GM12878 (cell line): ENCODE measurements around the gene ZPR1. TPM values are rescaled to one million over a fixed set of nuclear protein-coding genes. Genes with fewer than 3 reads are reported as not detected.

Experiments used
- ATAC-seq: fragments of 200-7000 bp; cut with Tn5 transposase; 3 replicates; pipeline ENCODE4 v1.9.1; 2020; ENCODE audit warnings: mild to moderate bottlenecking, moderate library complexity
- BruUV-seq: library from RNA; stranded (reverse); fragments of 400-500 nt; replicated peaks from 2 replicates; lab custom pipeline; 2021; lab: Mats Ljungman, UMichigan
- CTCF ChIA-PET: fragments of 300-600 bp; sonication (Branson Sonifier 250); formaldehyde crosslinking; extraction: SDS; loops from one replicate; lab custom pipeline; 2021; ENCODE audit warnings: inconsistent platforms; lab: Yijun Ruan, JAX
- POLR2A ChIA-PET: fragments of 350-600 bp; formaldehyde crosslinking; extraction: SDS; loops from one replicate; lab custom pipeline; 2021; ENCODE audit warnings: inconsistent platforms; lab: Charles Lee
- RAD21 ChIA-PET: fragments of 300-600 bp; sonication (Branson Sonifier 250); formaldehyde crosslinking; loops from one replicate; lab custom pipeline; 2023; ENCODE audit warnings: antibody characterized with exemption; ENCODE audit not compliant: unreplicated experiment; lab: Charles Lee
- SMC1A ChIA-PET: fragments of 300-600 bp; sonication (Branson Sonifier 250); formaldehyde crosslinking; loops from one replicate; lab custom pipeline; 2023; ENCODE audit not compliant: unreplicated experiment, uncharacterized antibody; lab: Charles Lee
- DNase-seq: peaks from one replicate; pipeline ENCODE4 v3.0.0-alpha.2; 2011; ENCODE audit warnings: low read depth, low spot score
- FAIRE-seq: peaks from 3 replicates; lab custom pipeline; 2011; peaks lifted over from hg19 to GRCh38; lab: Jason Lieb, UNC
- H2AFZ ChIP-seq: 2 replicates; pipeline ENCODE4 v1.6.0; 2011; ENCODE audit warnings: low read depth, low read length, control low read depth; ENCODE audit not compliant: control insufficient read depth
- H3K27ac ChIP-seq: 2 replicates; pipeline ENCODE4 v1.5.1; 2011; ENCODE audit warnings: control low read depth; ENCODE audit not compliant: control insufficient read depth, insufficient read depth
- H3K27me3 ChIP-seq, 2 experiments: replicated peaks in 1 of 2; 2 replicates each; pipeline versions ENCODE4 v1.6.0 to v1.6.1; 2011; ENCODE audit warnings: low read length in 1 of 2; ENCODE audit not compliant: control insufficient read depth in 2 of 2, insufficient read depth in 2 of 2
- H3K36me3 ChIP-seq, 2 experiments: 2 replicates each; pipeline ENCODE4 v1.5.1; 2011; ENCODE audit warnings: low read length in 1 of 2; ENCODE audit not compliant: control insufficient read depth in 2 of 2, insufficient read depth in 2 of 2
- H3K4me1 ChIP-seq: 2 replicates; pipeline ENCODE4 v1.6.1; 2011; ENCODE audit warnings: mild to moderate bottlenecking, low read length, moderate library complexity, mixed read lengths; ENCODE audit not compliant: control insufficient read depth, insufficient read depth
- H3K4me2 ChIP-seq: 2 replicates; pipeline ENCODE4 v1.6.0; 2011; ENCODE audit warnings: control low read depth; ENCODE audit not compliant: control insufficient read depth, insufficient read depth
- H3K4me3 ChIP-seq: fragments of 200-600 bp; sonication (generic); 2 replicates; pipeline ENCODE4 v1.5.1; 2016
- H3K79me2 ChIP-seq: 2 replicates; pipeline ENCODE4 v1.6.0; 2011; ENCODE audit warnings: low read length; ENCODE audit not compliant: control insufficient read depth, insufficient read depth
- H3K9ac ChIP-seq: 2 replicates; pipeline ENCODE4 v1.8.0; 2011; ENCODE audit warnings: low read length, control low read depth, mixed read lengths; ENCODE audit not compliant: control insufficient read depth, insufficient read depth
- H3K9me3 ChIP-seq: replicated peaks from 3 replicates; pipeline ENCODE4 v1.5.1; 2011; ENCODE audit warnings: mild to moderate bottlenecking, low read length; ENCODE audit not compliant: control insufficient read depth, insufficient read depth
- H4K20me1 ChIP-seq: 2 replicates; pipeline ENCODE4 v1.6.0; 2011; ENCODE audit not compliant: control insufficient read depth, insufficient read depth
- ATF3 ChIP-seq: IDR thresholded peaks from 2 replicates; pipeline ENCODE4 v1.6.1; 2011; ENCODE audit warnings: low read depth, mild to moderate bottlenecking, low read length, moderate library complexity, borderline replicate concordance; ENCODE audit errors: extremely low read depth
- FOS ChIP-seq: IDR thresholded peaks from 3 replicates; pipeline ENCODE4 v1.6.1; 2011; ENCODE audit warnings: borderline replicate concordance; ENCODE audit not compliant: insufficient read length; ENCODE audit errors: extremely low read depth
- HCFC1 ChIP-seq: fragments of 150-350 bp; IDR thresholded peaks from 2 replicates; pipeline ENCODE4 v1.6.1; 2014; ENCODE audit warnings: low read length
- HDGF ChIP-seq: fragments of 450-650 bp; IDR thresholded peaks from 2 replicates; pipeline ENCODE4 v1.6.1; 2016; ENCODE audit warnings: antibody characterized with exemption
- MTA3 ChIP-seq: IDR thresholded peaks from 2 replicates; pipeline ENCODE4 v1.6.1; 2012; ENCODE audit warnings: low read length, inconsistent platforms, borderline replicate concordance
- NFYA ChIP-seq: IDR thresholded peaks from 2 replicates; pipeline ENCODE4 v1.6.1; 2011; ENCODE audit warnings: low read depth, mild to moderate bottlenecking, low read length, improper control_type of control experiment, borderline replicate concordance
- PBX3 ChIP-seq: IDR thresholded peaks from 2 replicates; pipeline ENCODE4 v1.6.1; 2011; ENCODE audit warnings: mild to moderate bottlenecking, low read depth, low read length, moderate library complexity; ENCODE audit not compliant: insufficient replicate concordance
- POLR2A ChIP-seq: IDR thresholded peaks from 2 replicates; pipeline ENCODE4 v1.6.1; 2011; ENCODE audit warnings: low read depth, mild to moderate bottlenecking, low read length
- POLR2AphosphoS2 ChIP-seq: IDR thresholded peaks from 2 replicates; pipeline ENCODE4 v1.6.1; 2011; ENCODE audit warnings: low read depth, mild to moderate bottlenecking, low read length, improper control_type of control experiment, moderate library complexity
- SREBF1 ChIP-seq: IDR thresholded peaks from 2 replicates; pipeline ENCODE4 v1.6.1; 2012; ENCODE audit warnings: mild to moderate bottlenecking, low read length
- SREBF2 ChIP-seq: IDR thresholded peaks from 2 replicates; pipeline ENCODE4 v1.6.1; 2012; ENCODE audit warnings: mild to moderate bottlenecking, low read length
- STAT1 ChIP-seq: fragments of 450-650 bp; conservative IDR thresholded peaks from 2 replicates; pipeline ENCODE4 v1.6.1; 2014; ENCODE audit warnings: antibody characterized with exemption, mild to moderate bottlenecking
- SUPT20H ChIP-seq: IDR thresholded peaks from 2 replicates; pipeline ENCODE4 v1.6.1; 2011; ENCODE audit warnings: low read depth, mild to moderate bottlenecking, low read length, moderate library complexity, borderline replicate concordance; ENCODE audit not compliant: control insufficient read depth
- SUZ12 ChIP-seq: fragments of 200-600 bp; sonication (generic); IDR thresholded peaks from one replicate; pipeline ENCODE4 v1.6.1; 2018; ENCODE audit warnings: antibody characterized with exemption, mild to moderate bottlenecking; ENCODE audit not compliant: unreplicated experiment
- WGBS: methylation state at CpG from one replicate; pipeline ENCODE4 v1.1.6; 2016; ENCODE audit warnings: low lambda C conversion rate; ENCODE audit not compliant: insufficient replicate concordance, insufficient coverage; ENCODE audit errors: missing lambda C conversion rate; 5-methylcytosine and 5-hydroxymethylcytosine counted together
- in situ Hi-C: fragments of 300-500 bp; cut with MboI; formaldehyde crosslinking; loops from 9 replicates; pipeline ENCODE4 v1.14.3; 2018; ENCODE audit warnings: mixed read lengths
- intact Hi-C: fragments of 100-400 bp; cut with micrococcal nuclease; formaldehyde crosslinking; loops from one replicate; pipeline ENCODE4 v1.14.2; 2022; ENCODE audit not compliant: unreplicated experiment
- polyA plus RNA-seq, 11 experiments: library from polyadenylated mRNA; depleted of rRNA in 4 of 11; unstranded in 6 of 11; stranded (reverse) in 5 of 11; fragments of >200 nt; fragmentation: Nextera tagmentation in 4 of 11; fragmentation: Illumina TruSeq in 1 of 11; extraction: Ambion mirVana in 4 of 11; extraction: Trizol in 1 of 11; gene quantifications; 1 replicate in 1 of 11; 2 replicates in 10 of 11; pipeline versions ENCODE4 v1.2.1 to v1.2.3, GENCODE V29; 2011 to 2016; ENCODE audit warnings: inconsistent platforms in 2 of 11, missing spikeins in 2 of 11, low read depth in 1 of 11
- total RNA-seq, 4 experiments: library from RNA; depleted of rRNA in 3 of 4; stranded (reverse); fragments of >200 nt in 3 of 4; fragmentation: Illumina TruSeq in 1 of 4; extraction: Trizol in 1 of 4; gene quantifications; 2 replicates each; pipeline versions ENCODE4 v1.2.1 to v1.2.3, GENCODE V29; 2013 to 2021
- TF ChIP-seq, protein P1 (sequence below): IDR thresholded peaks from 2 replicates; pipeline ENCODE4 v1.6.1; 2012; ENCODE audit warnings: low read length, inconsistent platforms

Gene ZPR1
- total and polyA plus RNA-seq, 10 of the 15 experiments (the other 5 are each of a cell fraction or from before 2014, with no cell fraction given), result 9.3 to 89.7 (median 54.7) TPM

DNA sequence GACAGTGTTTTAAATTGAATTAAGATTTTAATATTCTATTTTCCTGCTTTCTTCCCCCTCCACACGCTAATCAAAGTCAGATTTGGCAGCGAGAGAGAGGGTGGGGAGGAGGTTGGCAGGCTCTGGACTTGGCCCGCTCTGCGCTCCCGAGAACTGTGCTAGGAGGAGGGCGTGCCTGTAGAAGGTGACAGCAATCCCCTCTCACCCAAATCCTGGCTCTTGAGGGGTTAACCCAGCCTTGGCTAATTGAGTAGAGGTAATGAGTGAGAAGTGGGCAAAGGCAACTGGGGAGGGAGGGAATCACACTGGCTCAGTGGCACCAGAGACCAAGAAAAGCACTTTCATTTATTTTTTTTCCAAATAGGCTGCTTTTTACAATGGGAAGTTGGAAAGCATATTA lies 57.2 kb downstream of the ZPR1 start:
- no peaks in the 10 kb centered on the region; a peak in 1 of 4 replicates for H3K27me3 ChIP-seq
- H3K4me3 ChIP-seq, result no peak overlapping the region
- in situ Hi-C loops (no loop called here), intact Hi-C loops (no loop called here)
- no peak overlapping the region for H3K4me2 ChIP-seq
- DNase-seq (no peak), FAIRE-seq (no peak), ATAC-seq (no peak)
- ChIA-PET RAD21 (no interaction called here), SMC1A (no interaction called here), CTCF (interaction anchor here (2.9 to 5.9 kb wide), 2 partner anchors 14 to 105 kb away, joined by 14 to 57 read pairs; no protein-coding TSS in a partner anchor), POLR2A (no interaction called here)
- no peaks in the 10 kb centered on the region for H3K79me2 ChIP-seq
- no peak overlapping the region for H3K27ac ChIP-seq
- WGBS, result 48% methylated on average over 6 of the region's 6 CpGs
- H3K9me3 ChIP-seq, result no peaks in the 10 kb centered on the region
- H3K36me3 ChIP-seq, result no peaks in the 10 kb centered on the region
- H4K20me1 ChIP-seq, result no peaks in the 10 kb centered on the region
- H2AFZ ChIP-seq, result no peak overlapping the region
- BruUV-seq, result no TSS peak
- no peak overlapping the region for H3K9ac ChIP-seq
- peaks cover 16% of the 10 kb centered on the region for H3K4me1 ChIP-seq
- no peak for TF ChIP-seq SREBF1

DNA sequence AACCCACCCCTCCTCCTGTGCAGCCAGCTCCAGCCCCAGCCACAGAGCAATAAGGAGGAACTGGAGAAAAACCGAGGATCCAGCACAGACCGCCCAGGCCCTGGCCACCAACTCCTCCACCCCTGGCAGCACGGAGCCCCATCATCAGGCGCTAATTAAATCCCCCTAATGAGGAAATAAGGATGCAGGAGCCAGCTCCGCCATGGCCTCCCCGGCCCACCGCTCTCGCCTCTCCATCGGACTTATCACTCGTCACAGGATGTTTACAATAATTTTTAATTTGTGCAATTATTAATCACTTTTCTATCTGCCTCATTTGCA lies 57.6 kb downstream of the ZPR1 start:
- no peaks in the 10 kb centered on the region for H3K36me3 ChIP-seq
- WGBS, result 55% methylated on average over 10 of the region's 10 CpGs
- H3K27me3 ChIP-seq, result no peaks in the 10 kb centered on the region; a peak in 2 of 4 replicates
- ChIA-PET POLR2A (no interaction called here), CTCF (no interaction called here), RAD21 (no interaction called here), SMC1A (no interaction called here)
- no peak overlapping the region for H3K4me3 ChIP-seq
- H3K4me2 ChIP-seq, result no peak overlapping the region
- peaks cover 16% of the 10 kb centered on the region for H3K4me1 ChIP-seq
- no peak overlapping the region for H2AFZ ChIP-seq
- H3K9ac ChIP-seq, result no peak overlapping the region
- intact Hi-C loops (no loop called here), in situ Hi-C loops (no loop called here)
- no TSS peak for BruUV-seq
- H3K27ac ChIP-seq, result no peak overlapping the region
- H4K20me1 ChIP-seq, result no peaks in the 10 kb centered on the region
- FAIRE-seq (no peak), DNase-seq (no peak), ATAC-seq (no peak)
- H3K9me3 ChIP-seq, result no peaks in the 10 kb centered on the region
- H3K79me2 ChIP-seq, result no peaks in the 10 kb centered on the region
- TF ChIP-seq STAT1, result no peak
- TF ChIP-seq SREBF2, result no peak
- TF ChIP-seq SUPT20H, result no peak
- no peak for TF ChIP-seq SUZ12
- no peak for TF ChIP-seq FOS
- no peak for TF ChIP-seq POLR2AphosphoS2
- TF ChIP-seq, protein P1, sequence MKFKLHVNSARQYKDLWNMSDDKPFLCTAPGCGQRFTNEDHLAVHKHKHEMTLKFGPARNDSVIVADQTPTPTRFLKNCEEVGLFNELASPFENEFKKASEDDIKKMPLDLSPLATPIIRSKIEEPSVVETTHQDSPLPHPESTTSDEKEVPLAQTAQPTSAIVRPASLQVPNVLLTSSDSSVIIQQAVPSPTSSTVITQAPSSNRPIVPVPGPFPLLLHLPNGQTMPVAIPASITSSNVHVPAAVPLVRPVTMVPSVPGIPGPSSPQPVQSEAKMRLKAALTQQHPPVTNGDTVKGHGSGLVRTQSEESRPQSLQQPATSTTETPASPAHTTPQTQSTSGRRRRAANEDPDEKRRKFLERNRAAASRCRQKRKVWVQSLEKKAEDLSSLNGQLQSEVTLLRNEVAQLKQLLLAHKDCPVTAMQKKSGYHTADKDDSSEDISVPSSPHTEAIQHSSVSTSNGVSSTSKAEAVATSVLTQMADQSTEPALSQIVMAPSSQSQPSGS, result no peak
- TF ChIP-seq PBX3, result no peak
- no peak for TF ChIP-seq NFYA
- no peak for TF ChIP-seq POLR2A
- TF ChIP-seq ATF3, result no peak
- TF ChIP-seq MTA3, result no peak
- no peak for TF ChIP-seq HDGF
- no peak for TF ChIP-seq HCFC1
